Diencephalon (tissue), 1 donor: ENCODE results near the gene PTPN13. TPM values are rescaled to one million over a fixed set of nuclear protein-coding genes. Genes with fewer than 3 reads are reported as not detected.

Experiments used
- total RNA-seq: library from RNA; depleted of rRNA; stranded (reverse); fragments of >200 nt; gene quantifications from one replicate; pipeline ENCODE4 v1.2.3, GENCODE V29; 2014

Gene PTPN13, protein sequence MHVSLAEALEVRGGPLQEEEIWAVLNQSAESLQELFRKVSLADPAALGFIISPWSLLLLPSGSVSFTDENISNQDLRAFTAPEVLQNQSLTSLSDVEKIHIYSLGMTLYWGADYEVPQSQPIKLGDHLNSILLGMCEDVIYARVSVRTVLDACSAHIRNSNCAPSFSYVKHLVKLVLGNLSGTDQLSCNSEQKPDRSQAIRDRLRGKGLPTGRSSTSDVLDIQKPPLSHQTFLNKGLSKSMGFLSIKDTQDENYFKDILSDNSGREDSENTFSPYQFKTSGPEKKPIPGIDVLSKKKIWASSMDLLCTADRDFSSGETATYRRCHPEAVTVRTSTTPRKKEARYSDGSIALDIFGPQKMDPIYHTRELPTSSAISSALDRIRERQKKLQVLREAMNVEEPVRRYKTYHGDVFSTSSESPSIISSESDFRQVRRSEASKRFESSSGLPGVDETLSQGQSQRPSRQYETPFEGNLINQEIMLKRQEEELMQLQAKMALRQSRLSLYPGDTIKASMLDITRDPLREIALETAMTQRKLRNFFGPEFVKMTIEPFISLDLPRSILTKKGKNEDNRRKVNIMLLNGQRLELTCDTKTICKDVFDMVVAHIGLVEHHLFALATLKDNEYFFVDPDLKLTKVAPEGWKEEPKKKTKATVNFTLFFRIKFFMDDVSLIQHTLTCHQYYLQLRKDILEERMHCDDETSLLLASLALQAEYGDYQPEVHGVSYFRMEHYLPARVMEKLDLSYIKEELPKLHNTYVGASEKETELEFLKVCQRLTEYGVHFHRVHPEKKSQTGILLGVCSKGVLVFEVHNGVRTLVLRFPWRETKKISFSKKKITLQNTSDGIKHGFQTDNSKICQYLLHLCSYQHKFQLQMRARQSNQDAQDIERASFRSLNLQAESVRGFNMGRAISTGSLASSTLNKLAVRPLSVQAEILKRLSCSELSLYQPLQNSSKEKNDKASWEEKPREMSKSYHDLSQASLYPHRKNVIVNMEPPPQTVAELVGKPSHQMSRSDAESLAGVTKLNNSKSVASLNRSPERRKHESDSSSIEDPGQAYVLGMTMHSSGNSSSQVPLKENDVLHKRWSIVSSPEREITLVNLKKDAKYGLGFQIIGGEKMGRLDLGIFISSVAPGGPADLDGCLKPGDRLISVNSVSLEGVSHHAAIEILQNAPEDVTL (N-terminal part only)
- total RNA-seq, result 30.2 TPM

DNA sequence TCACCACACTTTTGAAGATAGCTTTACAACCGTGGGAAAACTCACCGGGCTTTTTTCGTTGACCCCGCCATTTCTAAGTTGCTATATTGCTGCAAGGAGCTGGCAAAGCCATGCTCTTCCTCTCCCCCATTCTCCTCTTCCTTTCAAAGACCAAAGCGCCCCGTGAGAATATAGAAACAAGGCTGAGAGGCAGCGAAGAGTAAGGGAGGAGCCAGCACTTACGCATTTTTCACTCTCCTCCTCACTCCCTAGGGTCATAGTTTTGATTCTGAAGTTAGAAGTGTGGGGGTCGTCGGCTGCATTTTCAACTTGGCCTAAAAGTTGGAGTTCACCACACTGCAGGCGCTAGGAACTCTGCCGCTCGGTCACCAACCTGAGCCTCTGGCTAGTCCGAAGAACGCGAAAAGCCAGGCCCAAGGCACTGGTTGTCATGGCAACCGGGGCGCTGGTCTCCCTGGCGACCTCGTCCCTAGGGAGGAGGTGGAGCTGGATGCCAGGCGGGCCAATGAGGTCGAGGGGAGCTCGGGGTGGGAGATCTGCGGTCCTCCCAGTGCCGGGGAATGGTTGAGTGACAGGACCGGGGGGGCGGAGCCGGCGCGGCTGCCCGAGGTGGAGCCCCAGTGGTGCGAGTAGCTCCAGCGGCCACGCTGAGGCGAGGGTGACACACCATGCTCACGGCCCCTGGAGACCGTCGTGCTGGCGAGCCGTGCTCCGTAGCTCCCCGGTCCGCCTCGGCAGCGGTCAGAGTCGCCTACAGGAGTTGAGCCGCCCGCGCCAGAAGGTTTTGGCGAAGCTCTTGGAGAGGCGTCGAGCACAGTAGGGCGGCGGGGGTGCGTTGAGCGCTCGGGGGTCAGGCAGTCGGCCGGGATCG, at the start of gene PTPN13:
Gene PTPN13, plus strand, starts transcription at position 628 of the 871 bp plus-strand sequence. CDS start 40,942 bp downstream, outside the sequence.

DNA sequence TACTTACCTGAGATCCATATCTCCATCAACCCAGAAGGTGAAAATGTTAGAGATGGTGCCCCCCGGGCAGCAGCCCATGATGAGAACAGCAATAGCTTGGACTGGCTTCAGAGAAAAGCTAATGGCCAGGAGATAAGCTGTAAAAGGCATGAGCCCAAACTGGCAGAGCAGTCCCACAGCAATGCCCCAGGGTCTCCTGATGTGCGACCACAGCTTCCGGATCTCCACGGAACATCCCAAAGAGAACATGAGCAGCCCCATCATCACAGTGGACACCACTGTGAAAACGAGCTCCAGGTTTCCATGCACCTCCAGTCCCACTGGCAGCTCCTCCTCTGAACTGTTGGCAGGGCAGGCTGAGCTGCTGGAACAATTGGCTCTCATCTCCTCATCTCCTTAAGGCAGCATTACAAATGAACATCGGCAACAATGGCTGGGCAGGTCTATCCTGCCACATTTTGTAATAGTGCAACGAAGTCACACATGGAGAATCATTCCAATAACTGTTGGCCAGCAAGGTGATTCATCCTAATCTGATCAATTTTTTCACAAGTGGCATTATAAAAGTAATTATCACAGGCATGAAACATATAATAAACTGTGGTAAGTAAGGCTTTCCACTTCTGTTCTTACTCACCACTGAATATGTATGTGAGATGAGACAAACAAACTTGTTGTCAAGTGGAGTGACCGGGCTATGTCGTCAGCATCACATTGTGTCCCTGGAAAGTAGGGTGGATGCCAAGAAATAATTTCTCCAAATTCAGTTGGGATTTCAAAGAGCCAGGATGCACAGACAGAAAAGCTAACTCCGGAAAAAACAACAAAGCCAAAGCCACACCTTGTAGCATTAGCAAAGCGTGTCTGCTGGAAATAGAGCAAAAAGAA, 254.9 kb downstream of the PTPN13 start, which contains the start of gene SLC10A6:
Gene SLC10A6, minus strand, starts transcription at position 653 of the 888 bp plus-strand sequence. Its CDS starts 269 bp downstream, at position 384.

Other genes with a start within 250 kb of the PTPN13 start
- gene MAPK10, start 234.3 kb upstream of the PTPN13 start, total RNA-seq, result 217 TPM